Measurements from ENCODE around the gene XDH.

DNA sequence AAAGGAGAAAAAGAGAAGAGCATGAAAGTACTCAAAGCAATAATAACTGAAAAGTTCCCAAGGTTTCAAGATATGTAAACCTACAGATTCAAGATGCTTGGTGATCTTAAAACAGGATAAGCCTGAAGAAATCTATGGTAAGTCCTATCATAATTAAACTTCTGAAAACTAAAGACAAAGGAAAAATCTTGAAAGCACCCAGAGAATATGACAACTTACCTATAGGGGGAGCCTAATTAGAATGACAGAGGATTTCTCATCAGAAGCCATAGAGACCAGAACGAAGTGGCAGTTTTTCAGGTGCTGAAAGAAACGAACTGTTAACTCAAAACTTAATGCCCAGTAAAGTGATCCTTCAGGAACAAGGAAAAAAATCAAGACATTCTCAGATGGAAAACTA lies 59.7 kb downstream of the XDH start:
- TF ChIP-seq MXI1 (IDR thresholded peaks at IDR 0.05; ENCODE audit: low read depth, low read length) (no peak), THRB (CRISPR knock-in tag; conservative IDR thresholded peaks at IDR 0.05) (no peak), GABPB2 (CRISPR knock-in tag; conservative IDR thresholded peaks at IDR 0.05) (no peak), GTF2F1 (IDR thresholded peaks at IDR 0.05; ENCODE audit: low read depth, low read length) (no peak), POLR2AphosphoS5 (IDR thresholded peaks at IDR 0.05; ENCODE audit: control insufficient read depth, insufficient read depth, low read depth, low read length) (no peak), PKNOX1 (IDR thresholded peaks at IDR 0.05) (0 out of 2 replicates have a peak, but pooled peaks have one; percentile 5), SMARCC2 (IDR thresholded peaks at IDR 0.05; ENCODE audit: low read depth) (no peak), ZNF780A (CRISPR knock-in tag; IDR thresholded peaks at IDR 0.05) (no peak), ZNF239 (CRISPR knock-in tag; IDR thresholded peaks at IDR 0.05) (no peak), ZNF57 (CRISPR knock-in tag; IDR thresholded peaks at IDR 0.05) (no peak), POLR2H (tag; IDR thresholded peaks at IDR 0.05; ENCODE audit: low read depth) (no peak), ZBTB1 (CRISPR knock-in tag; IDR thresholded peaks at IDR 0.05; ENCODE audit: borderline replicate concordance, low read depth) (no peak)
- TF ChIP-seq, protein P1, sequence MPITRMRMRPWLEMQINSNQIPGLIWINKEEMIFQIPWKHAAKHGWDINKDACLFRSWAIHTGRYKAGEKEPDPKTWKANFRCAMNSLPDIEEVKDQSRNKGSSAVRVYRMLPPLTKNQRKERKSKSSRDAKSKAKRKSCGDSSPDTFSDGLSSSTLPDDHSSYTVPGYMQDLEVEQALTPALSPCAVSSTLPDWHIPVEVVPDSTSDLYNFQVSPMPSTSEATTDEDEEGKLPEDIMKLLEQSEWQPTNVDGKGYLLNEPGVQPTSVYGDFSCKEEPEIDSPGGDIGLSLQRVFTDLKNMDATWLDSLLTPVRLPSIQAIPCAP (CRISPR knock-in tag; IDR thresholded peaks at IDR 0.05; ENCODE audit: borderline replicate concordance): no peak
- TF ChIP-seq, protein P2, sequence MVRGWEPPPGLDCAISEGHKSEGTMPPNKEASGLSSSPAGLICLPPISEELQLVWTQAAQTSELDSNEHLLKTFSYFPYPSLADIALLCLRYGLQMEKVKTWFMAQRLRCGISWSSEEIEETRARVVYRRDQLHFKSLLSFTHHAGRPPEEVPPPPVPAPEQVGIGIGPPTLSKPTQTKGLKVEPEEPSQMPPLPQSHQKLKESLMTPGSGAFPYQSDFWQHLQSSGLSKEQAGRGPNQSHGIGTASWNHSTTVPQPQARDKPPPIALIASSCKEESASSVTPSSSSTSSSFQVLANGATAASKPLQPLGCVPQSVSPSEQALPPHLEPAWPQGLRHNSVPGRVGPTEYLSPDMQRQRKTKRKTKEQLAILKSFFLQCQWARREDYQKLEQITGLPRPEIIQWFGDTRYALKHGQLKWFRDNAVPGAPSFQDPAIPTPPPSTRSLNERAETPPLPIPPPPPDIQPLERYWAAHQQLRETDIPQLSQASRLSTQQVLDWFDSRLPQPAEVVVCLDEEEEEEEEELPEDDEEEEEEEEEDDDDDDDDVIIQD (CRISPR knock-in tag; IDR thresholded peaks at IDR 0.05): no peak

Measured in K562 (cell line).